Ovary (tissue), 3 donors: ENCODE data around the gene KDF1.

Source experiments
- CTCF ChIP-seq, 3 donors: fragments of 450-650 bp in 2 of 3; fragments of 200-600 bp in 1 of 3; IDR thresholded peaks; one replicate each; pipeline versions ENCODE4 v1.5.1 to v1.8.0; 2016 to 2022; ENCODE audit warnings: antibody characterized with exemption in 3 of 3, mild to moderate bottlenecking in 1 of 3
- EP300 ChIP-seq: sonication (generic); formaldehyde crosslinking; IDR thresholded peaks from one replicate; pipeline ENCODE4 v1.6.1; 2017; ENCODE audit warnings: antibody characterized with exemption
- POLR2A ChIP-seq: fragments of 450-650 bp; IDR thresholded peaks from one replicate; pipeline ENCODE4 v1.6.1; 2017; ENCODE audit warnings: antibody characterized with exemption, mild to moderate bottlenecking, moderate library complexity
- donor health status: DM: no; HTN: no; CAD: no.

GRCh38 chr1:26915204-26915842 lies 44.9 kb downstream of the KDF1 start:
- no peak for TF ChIP-seq CTCF (IDR thresholded peaks at IDR 0.05)
- TF ChIP-seq POLR2A, result no peak
- TF ChIP-seq EP300, result no peak
